Nephron (organoid): ENCODE data around the gene LSM10.

ENCODE experiments used
- H3K27ac Mint-ChIP-seq, 3 experiments: 2 replicates each; pipeline ENCODE4 v1.8.0; 2020; ENCODE audit warnings: mixed read lengths in 3 of 3, mild to moderate bottlenecking in 2 of 3, moderate library complexity in 1 of 3
- H3K27me3 Mint-ChIP-seq: 2 replicates; pipeline ENCODE4 v1.8.0; 2021; ENCODE audit warnings: low read depth, mild to moderate bottlenecking, moderate library complexity, mixed read lengths
- H3K36me3 Mint-ChIP-seq: 2 replicates; pipeline ENCODE4 v1.8.0; 2020; ENCODE audit warnings: low read depth, mixed read lengths
- H3K4me1 Mint-ChIP-seq: 2 replicates; pipeline ENCODE4 v1.8.0; 2020; ENCODE audit warnings: mixed read lengths
- H3K4me3 Mint-ChIP-seq, 3 experiments: 2 replicates each; pipeline ENCODE4 v1.8.0; 2020; ENCODE audit warnings: mild to moderate bottlenecking in 3 of 3, mixed read lengths in 3 of 3, moderate library complexity in 2 of 3
- H3K9me3 Mint-ChIP-seq: 2 replicates; pipeline ENCODE4 v1.8.0; 2020; ENCODE audit warnings: mixed read lengths
- TF ChIP-seq, protein P1 (sequence below), 3 experiments: fragments of 200-600 bp; sonication (generic); IDR thresholded peaks; one replicate each; pipeline ENCODE4 v1.5.0; 2021; ENCODE audit warnings: antibody characterized with exemption in 3 of 3; ENCODE audit not compliant: unreplicated experiment in 3 of 3

LSM10 gene

DNA sequence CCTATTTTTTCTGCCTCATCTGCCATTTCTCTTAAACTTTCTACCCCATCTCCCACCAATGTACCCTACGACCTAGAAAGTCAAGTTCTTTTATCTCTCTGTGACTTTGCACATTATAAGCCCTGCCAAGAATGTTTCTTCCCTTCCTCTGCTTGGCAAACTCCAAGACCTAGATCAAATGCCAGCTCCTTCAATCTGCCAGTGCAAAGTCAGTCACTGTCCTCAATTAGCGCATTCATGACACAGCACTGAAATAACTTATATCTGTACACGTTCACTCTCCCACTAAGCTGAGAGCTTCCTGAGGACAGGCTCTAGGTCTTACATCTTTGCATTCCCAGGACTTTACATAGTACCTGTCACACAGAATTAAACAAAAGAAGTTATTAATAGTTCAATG is 21.4 kb upstream of the LSM10 start:
- TF ChIP-seq, protein P1, sequence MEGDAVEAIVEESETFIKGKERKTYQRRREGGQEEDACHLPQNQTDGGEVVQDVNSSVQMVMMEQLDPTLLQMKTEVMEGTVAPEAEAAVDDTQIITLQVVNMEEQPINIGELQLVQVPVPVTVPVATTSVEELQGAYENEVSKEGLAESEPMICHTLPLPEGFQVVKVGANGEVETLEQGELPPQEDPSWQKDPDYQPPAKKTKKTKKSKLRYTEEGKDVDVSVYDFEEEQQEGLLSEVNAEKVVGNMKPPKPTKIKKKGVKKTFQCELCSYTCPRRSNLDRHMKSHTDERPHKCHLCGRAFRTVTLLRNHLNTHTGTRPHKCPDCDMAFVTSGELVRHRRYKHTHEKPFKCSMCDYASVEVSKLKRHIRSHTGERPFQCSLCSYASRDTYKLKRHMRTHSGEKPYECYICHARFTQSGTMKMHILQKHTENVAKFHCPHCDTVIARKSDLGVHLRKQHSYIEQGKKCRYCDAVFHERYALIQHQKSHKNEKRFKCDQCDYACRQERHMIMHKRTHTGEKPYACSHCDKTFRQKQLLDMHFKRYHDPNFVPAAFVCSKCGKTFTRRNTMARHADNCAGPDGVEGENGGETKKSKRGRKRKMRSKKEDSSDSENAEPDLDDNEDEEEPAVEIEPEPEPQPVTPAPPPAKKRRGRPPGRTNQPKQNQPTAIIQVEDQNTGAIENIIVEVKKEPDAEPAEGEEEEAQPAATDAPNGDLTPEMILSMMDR (IDR thresholded peaks at IDR 0.05; ENCODE audit: unreplicated experiment in 3 of 3): no peak
- Mint-ChIP-seq H3K27me3 (no peaks in the 10 kb centered on the region), H3K27ac (peak overlapping the region in 1 of 3 experiments; percentile 11), H3K9me3 (no peaks in the 10 kb centered on the region), H3K4me1 (peaks cover 6% of the 10 kb centered on the region), H3K36me3 (peaks cover 32% of the 10 kb centered on the region), H3K4me3 (no peak overlapping the region)

- Mint-ChIP-seq H3K4me3 (no peak overlapping the region), H3K36me3 (peaks cover 36% of the 10 kb centered on the region), H3K4me1 (peaks cover 6% of the 10 kb centered on the region), H3K27me3 (no peaks in the 10 kb centered on the region), H3K9me3 (no peaks in the 10 kb centered on the region), H3K27ac (peak overlapping the region in 2 of 3 experiments; percentile 1 to 12)
- TF ChIP-seq, protein P1 (IDR thresholded peaks at IDR 0.05; ENCODE audit: unreplicated experiment in 3 of 3): no peak
These were observed 20.2 kb upstream of the LSM10 start for GRCh38 chr1:36417931-36418330.

DNA sequence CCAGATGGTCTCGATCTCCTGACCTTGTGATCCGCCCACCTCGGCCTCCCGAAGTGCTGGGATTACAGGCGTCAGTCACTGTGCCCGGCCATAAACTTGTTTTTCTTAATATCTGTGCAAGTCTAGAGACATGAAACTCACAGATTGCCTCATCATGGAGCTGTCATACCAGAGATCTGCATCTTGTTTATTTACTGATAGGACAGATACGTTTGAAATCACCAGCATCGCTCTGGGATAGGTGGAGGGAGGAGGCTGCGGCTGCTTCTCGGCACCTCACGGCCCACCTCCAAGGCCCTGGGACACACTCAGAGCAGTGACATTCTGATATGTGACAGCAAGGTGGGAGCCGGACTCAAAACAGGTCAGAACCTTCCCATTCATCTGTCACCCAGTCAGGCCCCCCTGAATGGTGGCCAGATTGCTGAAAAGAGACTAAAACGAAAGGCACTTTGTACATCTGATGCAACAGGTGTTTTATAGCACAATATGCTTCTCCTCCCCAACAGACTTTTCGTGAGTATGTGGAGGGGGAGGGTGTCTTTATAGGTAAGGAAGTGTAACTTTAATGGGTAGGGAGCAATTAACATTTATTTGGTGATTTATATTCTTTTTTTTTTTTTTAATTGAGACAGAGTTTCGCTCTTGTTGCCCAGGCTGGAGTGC is 18.1 kb upstream of the LSM10 start:
- Mint-ChIP-seq H3K9me3 (no peaks in the 10 kb centered on the region), H3K4me1 (peaks cover 4% of the 10 kb centered on the region), H3K27ac (peak overlapping the region in 1 of 3 experiments; percentile 40), H3K4me3 (no peak overlapping the region), H3K36me3 (peaks cover 43% of the 10 kb centered on the region), H3K27me3 (no peaks in the 10 kb centered on the region)
- TF ChIP-seq, protein P1 (IDR thresholded peaks at IDR 0.05; ENCODE audit: unreplicated experiment in 3 of 3): no peak

GRCh38 chr1:36414384-36414783 is 16.7 kb upstream of the LSM10 start:
- TF ChIP-seq, protein P1 (IDR thresholded peaks at IDR 0.05; ENCODE audit: unreplicated experiment in 3 of 3): no peak
- Mint-ChIP-seq H3K4me1 (no peaks in the 10 kb centered on the region), H3K27ac (no peak overlapping the region), H3K9me3 (no peaks in the 10 kb centered on the region), H3K27me3 (no peaks in the 10 kb centered on the region), H3K36me3 (peaks cover 49% of the 10 kb centered on the region), H3K4me3 (no peak overlapping the region)

GRCh38 chr1:36411674-36412648 is 14.3 kb upstream of the LSM10 start:
- H3K9me3 Mint-ChIP-seq: no peaks in the 10 kb centered on the region
- no peak overlapping the region for H3K27ac Mint-ChIP-seq
- peaks cover 56% of the 10 kb centered on the region for H3K36me3 Mint-ChIP-seq
- no peaks in the 10 kb centered on the region for H3K4me1 Mint-ChIP-seq
- TF ChIP-seq, protein P1 (IDR thresholded peaks at IDR 0.05; ENCODE audit: unreplicated experiment in 3 of 3): no peak
- H3K4me3 Mint-ChIP-seq: no peak overlapping the region
- no peaks in the 10 kb centered on the region for H3K27me3 Mint-ChIP-seq
